Progenitor cell of endocrine pancreas (in vitro differentiated cells): ENCODE data around the gene BACE2. TPM values are rescaled to one million over a fixed set of nuclear protein-coding genes. Genes with fewer than 3 reads are reported as not detected.

Source experiments
- DNase-seq: peaks from one replicate; pipeline ENCODE4 v3.0.0; 2021; ENCODE audit warnings: low spot score; ENCODE audit not compliant: unreplicated experiment
- H3K27ac Mint-ChIP-seq: 2 replicates; pipeline ENCODE4 v1.8.0; 2021; ENCODE audit warnings: mild to moderate bottlenecking, moderate library complexity, mixed read lengths
- H3K27me3 Mint-ChIP-seq: 2 replicates; pipeline ENCODE4 v1.8.0; 2021; ENCODE audit warnings: mixed read lengths
- H3K36me3 Mint-ChIP-seq: 2 replicates; pipeline ENCODE4 v1.8.0; 2022; ENCODE audit warnings: mixed read lengths; ENCODE audit not compliant: insufficient read depth
- H3K4me1 Mint-ChIP-seq: 2 replicates; pipeline ENCODE4 v1.8.0; 2021; ENCODE audit warnings: low read depth, mixed read lengths
- H3K4me3 Mint-ChIP-seq: 2 replicates; pipeline ENCODE4 v1.8.0; 2021; ENCODE audit warnings: low read depth, mild to moderate bottlenecking, moderate library complexity, mixed read lengths
- H3K9me3 Mint-ChIP-seq: 2 replicates; pipeline ENCODE4 v1.8.0; 2021; ENCODE audit warnings: low read depth, mixed read lengths
- total RNA-seq: library from RNA; stranded (reverse); gene quantifications from 2 replicates; pipeline ENCODE4 v1.2.1, GENCODE V29; 2021
- TF ChIP-seq, protein P1 (sequence below): fragments of 200-600 bp; sonication (generic); IDR thresholded peaks from one replicate; pipeline ENCODE4 v1.5.0; 2021; ENCODE audit warnings: antibody characterized with exemption, mild to moderate bottlenecking; ENCODE audit not compliant: unreplicated experiment

Gene BACE2
- total RNA-seq, 1 donor from 2014 or later = 13.4 TPM

DNA sequence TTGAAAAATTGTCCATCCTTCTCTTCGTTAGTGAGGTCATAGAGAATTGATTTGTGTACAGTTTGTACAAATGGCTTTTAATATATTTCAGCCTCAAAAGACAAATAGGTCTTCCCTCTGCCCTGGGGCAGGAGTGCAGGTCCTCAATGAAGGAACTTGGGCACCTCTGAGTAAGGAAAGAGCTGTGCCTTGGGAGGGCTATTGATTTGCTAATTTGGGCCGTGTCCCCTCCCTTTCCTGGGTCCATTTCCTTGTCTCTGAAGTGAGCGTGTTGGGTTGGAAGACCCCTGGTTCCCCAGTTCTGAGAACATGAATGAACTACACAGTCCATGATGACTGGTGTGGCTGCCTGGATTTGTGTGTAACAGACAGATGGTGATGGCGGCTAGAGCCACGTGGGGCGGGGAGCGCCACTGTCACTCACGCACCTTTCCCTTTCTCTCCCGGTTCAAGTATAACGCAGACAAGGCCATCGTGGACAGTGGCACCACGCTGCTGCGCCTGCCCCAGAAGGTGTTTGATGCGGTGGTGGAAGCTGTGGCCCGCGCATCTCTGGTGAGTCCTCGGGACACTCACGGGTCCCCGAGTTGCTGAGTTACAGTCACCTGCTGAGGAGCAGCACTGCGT lies 77.7 kb downstream of the BACE2 start:
- DNase-seq = no peak
- Mint-ChIP-seq H3K27ac (no peak overlapping the region), H3K27me3 (no peaks in the 10 kb centered on the region), H3K4me3 (no peak overlapping the region), H3K9me3 (no peaks in the 10 kb centered on the region), H3K36me3 (peaks cover 18% of the 10 kb centered on the region), H3K4me1 (peaks cover 5% of the 10 kb centered on the region)
- TF ChIP-seq, protein P1, sequence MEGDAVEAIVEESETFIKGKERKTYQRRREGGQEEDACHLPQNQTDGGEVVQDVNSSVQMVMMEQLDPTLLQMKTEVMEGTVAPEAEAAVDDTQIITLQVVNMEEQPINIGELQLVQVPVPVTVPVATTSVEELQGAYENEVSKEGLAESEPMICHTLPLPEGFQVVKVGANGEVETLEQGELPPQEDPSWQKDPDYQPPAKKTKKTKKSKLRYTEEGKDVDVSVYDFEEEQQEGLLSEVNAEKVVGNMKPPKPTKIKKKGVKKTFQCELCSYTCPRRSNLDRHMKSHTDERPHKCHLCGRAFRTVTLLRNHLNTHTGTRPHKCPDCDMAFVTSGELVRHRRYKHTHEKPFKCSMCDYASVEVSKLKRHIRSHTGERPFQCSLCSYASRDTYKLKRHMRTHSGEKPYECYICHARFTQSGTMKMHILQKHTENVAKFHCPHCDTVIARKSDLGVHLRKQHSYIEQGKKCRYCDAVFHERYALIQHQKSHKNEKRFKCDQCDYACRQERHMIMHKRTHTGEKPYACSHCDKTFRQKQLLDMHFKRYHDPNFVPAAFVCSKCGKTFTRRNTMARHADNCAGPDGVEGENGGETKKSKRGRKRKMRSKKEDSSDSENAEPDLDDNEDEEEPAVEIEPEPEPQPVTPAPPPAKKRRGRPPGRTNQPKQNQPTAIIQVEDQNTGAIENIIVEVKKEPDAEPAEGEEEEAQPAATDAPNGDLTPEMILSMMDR = no peak

DNA sequence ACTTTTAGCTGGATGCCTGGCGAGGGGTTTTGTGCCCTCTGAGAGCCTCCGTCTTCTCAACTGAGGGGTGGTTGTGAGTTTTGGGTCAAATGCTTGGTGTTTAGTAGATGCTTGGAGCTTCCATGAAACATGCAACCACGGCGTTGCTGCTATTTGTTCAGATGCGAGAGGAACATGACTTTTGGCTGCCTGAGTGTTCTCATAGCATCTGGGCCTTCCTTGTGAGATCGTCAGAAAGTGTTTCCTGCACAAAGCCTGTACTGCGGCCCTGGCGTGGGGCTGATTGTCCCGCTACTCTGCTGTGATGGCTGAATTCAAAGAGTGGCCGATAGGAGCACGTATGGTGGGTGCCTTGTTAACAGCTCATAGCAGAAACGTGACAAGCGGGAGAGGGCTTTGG lies 78.8 kb downstream of the BACE2 start:
- no peak overlapping the region for H3K4me3 Mint-ChIP-seq
- no peaks in the 10 kb centered on the region for H3K9me3 Mint-ChIP-seq
- DNase-seq = no peak
- H3K4me1 Mint-ChIP-seq = no peaks in the 10 kb centered on the region
- H3K27ac Mint-ChIP-seq = no peak overlapping the region
- H3K27me3 Mint-ChIP-seq = no peaks in the 10 kb centered on the region
- TF ChIP-seq, protein P1 = no peak
- peaks cover 21% of the 10 kb centered on the region for H3K36me3 Mint-ChIP-seq

DNA sequence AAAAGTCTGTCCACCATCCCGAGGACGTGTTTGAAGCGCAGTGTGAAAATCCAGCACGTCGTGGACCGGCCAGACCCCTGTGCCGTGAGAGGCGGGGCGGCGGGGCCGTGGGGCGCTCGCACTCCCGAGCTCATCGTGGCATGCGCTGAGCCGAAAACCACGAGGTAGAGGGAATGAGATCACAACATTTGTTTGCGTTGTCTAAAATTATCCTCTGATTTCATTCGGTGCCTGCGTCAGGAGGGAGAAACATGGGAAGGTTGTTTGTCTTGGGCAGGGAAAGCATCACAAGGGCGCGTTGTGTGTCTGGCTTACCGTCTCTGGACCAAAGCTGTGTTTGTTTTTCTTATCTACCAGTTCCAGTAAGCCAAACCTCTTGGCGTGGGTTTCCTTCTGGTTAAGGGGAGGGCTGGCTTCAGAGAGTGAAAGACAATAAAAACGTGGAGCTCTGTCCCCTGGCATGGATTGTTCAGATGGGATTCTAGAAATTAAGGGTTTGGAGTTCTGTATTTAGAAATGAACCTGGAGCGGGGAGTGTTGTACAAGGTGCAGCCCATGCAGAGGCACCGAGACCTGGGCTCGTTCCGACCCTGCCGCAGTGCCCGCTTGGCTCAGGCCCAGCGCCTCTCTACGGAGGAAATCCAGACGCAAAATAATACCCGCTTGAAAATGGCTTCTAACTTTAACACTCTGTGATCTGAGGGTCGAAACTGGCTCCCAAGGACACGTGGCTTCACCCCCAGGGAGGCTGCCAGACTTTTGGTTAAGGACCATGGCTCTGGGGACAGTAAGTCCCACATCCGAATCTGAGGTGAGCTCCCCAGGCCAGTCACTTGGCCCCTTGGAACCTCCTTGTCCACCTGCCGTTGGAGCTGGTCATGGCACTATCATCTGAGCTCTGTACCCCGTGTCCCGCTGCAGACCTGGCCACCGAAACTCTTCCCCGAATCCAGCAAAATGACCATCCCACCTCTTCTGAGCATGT lies 79.9 kb downstream of the BACE2 start:
- H3K9me3 Mint-ChIP-seq = no peaks in the 10 kb centered on the region
- H3K27me3 Mint-ChIP-seq = no peaks in the 10 kb centered on the region
- no peak for DNase-seq
- peaks cover 26% of the 10 kb centered on the region for H3K36me3 Mint-ChIP-seq
- TF ChIP-seq, protein P1 = no peak
- H3K4me3 Mint-ChIP-seq = no peak overlapping the region
- no peak overlapping the region for H3K27ac Mint-ChIP-seq
- H3K4me1 Mint-ChIP-seq = peaks cover 1% of the 10 kb centered on the region

DNA sequence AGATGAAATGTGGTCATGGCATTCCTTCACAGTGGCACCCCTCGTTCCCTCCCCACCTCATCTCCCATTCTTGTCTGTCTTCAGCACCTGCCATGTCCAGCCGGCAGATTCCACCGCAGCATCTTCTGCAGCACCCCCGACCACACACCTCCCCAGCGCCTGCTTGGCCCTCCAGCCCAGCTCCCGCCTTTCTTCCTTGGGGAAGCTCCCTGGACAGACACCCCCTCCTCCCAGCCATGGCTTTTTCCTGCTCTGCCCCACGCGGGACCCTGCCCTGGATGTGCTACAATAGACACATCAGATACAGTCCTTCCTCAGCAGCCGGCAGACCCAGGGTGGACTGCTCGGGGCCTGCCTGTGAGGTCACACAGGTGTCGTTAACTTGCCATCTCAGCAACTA lies 81.5 kb downstream of the BACE2 start:
- TF ChIP-seq, protein P1 = no peak
- Mint-ChIP-seq H3K27me3 (no peaks in the 10 kb centered on the region), H3K27ac (no peak overlapping the region), H3K9me3 (peaks cover 3% of the 10 kb centered on the region), H3K36me3 (peaks cover 34% of the 10 kb centered on the region), H3K4me1 (peaks cover 1% of the 10 kb centered on the region), H3K4me3 (no peak overlapping the region)
- DNase-seq = no peak

DNA sequence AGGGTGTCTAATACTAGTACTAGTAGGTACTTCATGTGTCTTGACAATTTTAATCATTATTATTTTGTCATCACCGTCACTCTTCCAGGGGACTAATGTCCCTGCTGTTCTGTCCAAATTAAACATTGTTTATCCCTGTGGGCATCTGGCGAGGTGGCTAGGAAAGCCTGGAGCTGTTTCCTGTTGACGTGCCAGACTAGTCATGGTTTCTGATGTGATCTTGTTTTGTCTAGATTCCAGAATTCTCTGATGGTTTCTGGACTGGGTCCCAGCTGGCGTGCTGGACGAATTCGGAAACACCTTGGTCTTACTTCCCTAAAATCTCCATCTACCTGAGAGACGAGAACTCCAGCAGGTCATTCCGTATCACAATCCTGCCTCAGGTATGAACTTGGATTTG lies 82.6 kb downstream of the BACE2 start:
- H3K4me3 Mint-ChIP-seq = no peak overlapping the region
- DNase-seq = no peak
- no peak overlapping the region for H3K27ac Mint-ChIP-seq
- H3K36me3 Mint-ChIP-seq = peaks cover 38% of the 10 kb centered on the region
- no peaks in the 10 kb centered on the region for H3K27me3 Mint-ChIP-seq
- H3K4me1 Mint-ChIP-seq = peaks cover 1% of the 10 kb centered on the region
- TF ChIP-seq, protein P1 = no peak
- peaks cover 5% of the 10 kb centered on the region for H3K9me3 Mint-ChIP-seq
